ENCODE measurements around the gene DET1.
A peak's percentile ranks its signal among the peaks of the same experiment; 100 is the strongest.
"Not testable (repeated sequence)": the region's sequence is repeated elsewhere in the genome, so short reads cannot be mapped to it uniquely, and the experiment has no call there.

The DET1 gene

GRCh38 chr15:88493844-88494243 is 52.6 kb downstream of the DET1 start:
- no peak for DNase-seq (ENCODE audit: low read depth)

GRCh38 chr15:88491158-88491557 is 55.3 kb downstream of the DET1 start:
- DNase-seq (ENCODE audit: low read depth), result no peak

GRCh38 chr15:88490036-88490435 is 56.4 kb downstream of the DET1 start:
- DNase-seq (ENCODE audit: low read depth), result no peak

GRCh38 chr15:88489321-88489720 is 57.2 kb downstream of the DET1 start:
- no peak for DNase-seq (ENCODE audit: low read depth)

GRCh38 chr15:88487796-88488523 is 58.5 kb downstream of the DET1 start:
- DNase-seq (ENCODE audit: low read depth), result peak; percentile 31

GRCh38 chr15:88487178-88487795 is 59.2 kb downstream of the DET1 start:
- peak; percentile 42 for DNase-seq (ENCODE audit: low read depth)

GRCh38 chr15:88484682-88485331 is 61.7 kb downstream of the DET1 start:
- DNase-seq (ENCODE audit: low read depth), result peak; percentile 48

GRCh38 chr15:88482263-88482662 is 64.2 kb downstream of the DET1 start:
- no peak for DNase-seq (ENCODE audit: low read depth)

GRCh38 chr15:88480981-88481380 is 65.5 kb downstream of the DET1 start:
- DNase-seq (ENCODE audit: low read depth), result no peak

- DNase-seq (ENCODE audit: low read depth), result no peak
Measured at GRCh38 chr15:88479169-88479568, 67.3 kb downstream of the DET1 start.

- DNase-seq (ENCODE audit: low read depth), result no peak
Measured at GRCh38 chr15:88477904-88478303, 68.6 kb downstream of the DET1 start.

- no peak for DNase-seq (ENCODE audit: low read depth)
Measured at GRCh38 chr15:88477126-88477525, 69.4 kb downstream of the DET1 start.

- DNase-seq (ENCODE audit: low read depth), result peak; percentile 65
Measured at GRCh38 chr15:88476635-88477060, 69.8 kb downstream of the DET1 start.

- not testable (repeated sequence) for DNase-seq (ENCODE audit: low read depth)
Measured at GRCh38 chr15:88473661-88474293, 72.7 kb downstream of the DET1 start.

- DNase-seq (ENCODE audit: low read depth), result no peak
Measured at GRCh38 chr15:88472225-88472624, 74.3 kb downstream of the DET1 start.

GRCh38 chr15:88470625-88471372 is 75.7 kb downstream of the DET1 start:
- no peak for DNase-seq (ENCODE audit: low read depth)

- DNase-seq (ENCODE audit: low read depth), result no peak
Measured at GRCh38 chr15:88469321-88469720, 77.2 kb downstream of the DET1 start.

- not testable (repeated sequence) for DNase-seq (ENCODE audit: low read depth)
Measured at GRCh38 chr15:88468721-88469120, 77.8 kb downstream of the DET1 start.

- DNase-seq (ENCODE audit: low read depth), result no peak
Measured at GRCh38 chr15:88467935-88468528, 78.4 kb downstream of the DET1 start.

- peak; percentile 87 for DNase-seq (ENCODE audit: low read depth)
Measured at GRCh38 chr15:88467073-88467934, 79.2 kb downstream of the DET1 start, which contains the start of the genes MRPL46 and MRPS11. TSS of gene MRPL46 (minus strand) at chr15:88467388. CDS start at chr15:88467377, 11 bp downstream. TSS of gene MRPS11 (plus strand) at chr15:88467708. CDS start at chr15:88467718, 10 bp downstream.
